GM10266 (cell line): ENCODE measurements around the gene TBX1.

ENCODE experiments used
- DNase-seq: peaks from one replicate; pipeline ENCODE4 v3.0.0; 2012; ENCODE audit errors: extremely low spot score
- TF ChIP-seq, protein P1 (sequence below): IDR thresholded peaks from 2 replicates; pipeline ENCODE4 v1.5.1; 2012; ENCODE audit warnings: mild to moderate bottlenecking, low read depth; ENCODE audit not compliant: control insufficient read depth, insufficient read depth; ENCODE audit errors: missing control alignments

TBX1 gene

GRCh38 chr22:19779685-19780268, 19.2 kb downstream of the TBX1 start:
- no peak for DNase-seq
- TF ChIP-seq, protein P1, sequence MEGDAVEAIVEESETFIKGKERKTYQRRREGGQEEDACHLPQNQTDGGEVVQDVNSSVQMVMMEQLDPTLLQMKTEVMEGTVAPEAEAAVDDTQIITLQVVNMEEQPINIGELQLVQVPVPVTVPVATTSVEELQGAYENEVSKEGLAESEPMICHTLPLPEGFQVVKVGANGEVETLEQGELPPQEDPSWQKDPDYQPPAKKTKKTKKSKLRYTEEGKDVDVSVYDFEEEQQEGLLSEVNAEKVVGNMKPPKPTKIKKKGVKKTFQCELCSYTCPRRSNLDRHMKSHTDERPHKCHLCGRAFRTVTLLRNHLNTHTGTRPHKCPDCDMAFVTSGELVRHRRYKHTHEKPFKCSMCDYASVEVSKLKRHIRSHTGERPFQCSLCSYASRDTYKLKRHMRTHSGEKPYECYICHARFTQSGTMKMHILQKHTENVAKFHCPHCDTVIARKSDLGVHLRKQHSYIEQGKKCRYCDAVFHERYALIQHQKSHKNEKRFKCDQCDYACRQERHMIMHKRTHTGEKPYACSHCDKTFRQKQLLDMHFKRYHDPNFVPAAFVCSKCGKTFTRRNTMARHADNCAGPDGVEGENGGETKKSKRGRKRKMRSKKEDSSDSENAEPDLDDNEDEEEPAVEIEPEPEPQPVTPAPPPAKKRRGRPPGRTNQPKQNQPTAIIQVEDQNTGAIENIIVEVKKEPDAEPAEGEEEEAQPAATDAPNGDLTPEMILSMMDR = no peak

DNA sequence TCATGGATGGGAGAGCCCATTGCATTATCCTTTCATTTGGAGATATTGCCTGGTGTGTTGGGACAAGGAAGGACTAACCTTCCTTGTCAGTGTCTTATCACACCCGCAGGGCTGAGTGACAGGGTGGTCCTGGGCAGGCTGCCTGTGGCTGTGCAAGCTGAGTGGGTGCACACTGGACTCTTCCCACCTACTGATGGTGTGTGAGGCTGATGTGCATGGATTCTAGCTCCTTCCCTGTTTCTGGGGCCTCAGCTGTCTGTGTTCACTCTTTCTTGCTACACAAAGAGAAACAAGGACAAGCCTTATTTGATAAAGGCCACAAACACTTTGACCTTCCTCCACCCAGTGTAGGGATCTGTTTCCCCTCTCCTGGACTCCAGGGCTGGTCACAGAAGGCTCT, 22.0 kb downstream of the TBX1 start:
- TF ChIP-seq, protein P1 = no peak
- DNase-seq = no peak

GRCh38 chr22:19783586-19784383, 23.2 kb downstream of the TBX1 start:
- no peak for DNase-seq
- TF ChIP-seq, protein P1 = no peak

DNA sequence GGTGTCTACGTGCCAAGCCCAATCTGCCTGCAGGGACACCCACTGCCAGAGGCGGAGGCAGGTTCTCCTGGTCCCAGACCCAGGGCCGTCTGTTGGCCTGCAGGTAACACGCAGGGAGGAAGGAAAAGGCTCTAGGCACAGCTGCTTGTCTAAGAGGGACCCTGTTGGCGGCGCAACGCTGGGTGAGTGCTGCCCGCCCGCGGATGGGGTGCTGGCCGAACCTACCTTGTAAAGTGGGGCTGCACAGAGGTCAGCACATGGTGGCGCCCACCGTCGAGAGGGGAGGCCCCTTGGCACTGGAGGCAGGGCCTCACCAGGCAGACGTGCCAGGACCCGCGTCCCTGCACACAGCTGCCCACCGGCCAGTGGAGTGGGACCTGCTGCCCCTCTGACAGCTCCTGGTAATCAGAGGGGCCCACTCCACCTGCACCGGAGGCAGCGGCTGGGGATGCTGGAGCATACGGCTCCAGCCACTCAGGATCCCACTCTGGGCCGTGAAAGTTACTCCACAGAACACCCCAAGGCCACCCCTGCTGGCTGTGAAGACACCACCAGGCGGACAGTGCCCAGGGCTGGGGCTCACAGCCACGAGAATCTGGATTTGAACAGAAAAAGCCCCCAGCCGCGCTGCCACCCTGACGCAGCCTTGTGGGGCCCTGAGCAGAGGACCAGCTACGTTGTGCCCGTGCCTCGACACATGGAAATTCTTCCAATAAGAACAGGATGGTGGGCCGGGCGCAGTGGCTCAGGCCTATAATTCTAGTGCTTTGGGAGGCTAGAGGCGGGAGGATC, 24.0 kb downstream of the TBX1 start:
- no peak for DNase-seq
- TF ChIP-seq, protein P1 = no peak

- no peak for DNase-seq
- TF ChIP-seq, protein P1 = no peak
Observed at GRCh38 chr22:19785461-19786263, 25.1 kb downstream of the TBX1 start.

DNA sequence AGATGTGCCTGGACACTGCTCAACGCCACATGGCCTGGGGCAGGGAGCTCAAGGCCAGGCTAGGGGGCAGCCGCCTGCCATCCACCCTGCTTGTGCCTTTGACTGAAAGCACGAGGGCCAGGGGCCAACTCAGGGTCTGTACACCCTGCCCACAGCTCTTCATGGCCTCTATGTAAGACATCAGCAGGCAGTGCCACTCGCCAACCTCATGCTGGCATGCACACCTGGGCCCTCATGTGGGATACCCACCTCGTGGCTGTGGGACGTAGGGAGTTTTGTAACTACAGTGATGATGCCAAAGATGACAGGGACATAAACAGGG, 25.6 kb downstream of the TBX1 start:
- DNase-seq = no peak
- TF ChIP-seq, protein P1 = no peak
